Activated CD8-positive, alpha-beta memory T cell treated with anti-CD3 and anti-CD28 coated beads, Interleukin-2, amount 10 ng/mL, durations not matched to agents 7 days and 5 days (primary cell): ENCODE data around the gene HSP90B1. TPM values are rescaled to one million over a fixed set of nuclear protein-coding genes. Genes with fewer than 3 reads are reported as not detected.

Source experiments
- ATAC-seq: fragments of 150-1000 bp; cut with Tn5 transposase; one replicate; pipeline ENCODE4 v1.10.0; 2021; ENCODE audit warnings: moderate library complexity
- CTCF ChIA-PET: fragments of 350-600 bp; sonication (Branson Sonifier 250); formaldehyde crosslinking; loops from one replicate; lab custom pipeline; 2021; ENCODE audit warnings: antibody characterized with exemption; lab: Charles Lee
- DNase-seq: peaks from one replicate; pipeline ENCODE4 v3.0.0-alpha.2; 2020
- H3K27ac Mint-ChIP-seq: one replicate; pipeline ENCODE4 v1.8.0; 2021; ENCODE audit warnings: mild to moderate bottlenecking, mixed read lengths
- H3K27me3 Mint-ChIP-seq: one replicate; pipeline ENCODE4 v1.8.0; 2021; ENCODE audit warnings: mixed read lengths
- H3K36me3 Mint-ChIP-seq: one replicate; pipeline ENCODE4 v1.8.0; 2021; ENCODE audit warnings: mild to moderate bottlenecking, mixed read lengths
- H3K4me1 Mint-ChIP-seq: one replicate; pipeline ENCODE4 v1.8.0; 2021; ENCODE audit warnings: mixed read lengths
- H3K4me3 Mint-ChIP-seq: one replicate; pipeline ENCODE4 v1.8.0; 2021; ENCODE audit warnings: mild to moderate bottlenecking, moderate library complexity, mixed read lengths
- H3K9me3 Mint-ChIP-seq: one replicate; pipeline ENCODE4 v1.8.0; 2022; ENCODE audit warnings: low read depth, mixed read lengths
- total RNA-seq, 2 experiments: library from RNA; stranded (reverse); gene quantifications; one replicate each; pipeline ENCODE4 v1.2.3, GENCODE V29; 2021

Gene HSP90B1
- 100 to 1,000 TPM; 324 to 489 TPM for total RNA-seq

DNA sequence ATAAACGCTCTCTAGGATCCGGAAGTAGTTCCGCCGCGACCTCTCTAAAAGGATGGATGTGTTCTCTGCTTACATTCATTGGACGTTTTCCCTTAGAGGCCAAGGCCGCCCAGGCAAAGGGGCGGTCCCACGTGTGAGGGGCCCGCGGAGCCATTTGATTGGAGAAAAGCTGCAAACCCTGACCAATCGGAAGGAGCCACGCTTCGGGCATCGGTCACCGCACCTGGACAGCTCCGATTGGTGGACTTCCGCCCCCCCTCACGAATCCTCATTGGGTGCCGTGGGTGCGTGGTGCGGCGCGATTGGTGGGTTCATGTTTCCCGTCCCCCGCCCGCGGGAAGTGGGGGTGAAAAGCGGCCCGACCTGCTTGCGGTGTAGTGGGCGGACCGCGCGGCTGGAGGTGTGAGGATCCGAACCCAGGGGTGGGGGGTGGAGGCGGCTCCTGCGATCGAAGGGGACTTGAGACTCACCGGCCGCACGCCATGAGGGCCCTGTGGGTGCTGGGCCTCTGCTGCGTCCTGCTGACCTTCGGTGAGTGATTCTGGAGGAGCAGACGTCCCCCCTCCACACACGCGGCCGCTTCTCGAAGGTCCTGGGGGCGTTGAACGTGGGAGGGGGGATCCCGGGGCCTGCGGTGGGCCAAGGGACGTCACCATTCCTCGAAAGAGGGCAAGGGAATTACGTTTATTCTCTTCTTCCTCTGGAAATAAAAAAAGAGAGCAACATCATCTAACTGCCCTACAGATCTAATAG lies at the start of gene HSP90B1:
HSP90B1 (plus strand) TSS at position 377 of the 753 bp plus-strand sequence; CDS start at position 483, 106 bp downstream.
- Mint-ChIP-seq H3K27me3 (peaks cover 3% of the 10 kb centered on the region), H3K4me3 (peak within 1 kb of the TSS; percentile 89), H3K9me3 (no peaks in the 10 kb centered on the region), H3K27ac (peak within 1 kb of the TSS; percentile 97), H3K36me3 (peaks cover 40% of the 10 kb centered on the region), H3K4me1 (peaks cover 63% of the 10 kb centered on the region)
- DNase-seq (peak; percentile 100), ATAC-seq (peak; percentile 80)
- CTCF ChIA-PET: interaction anchor here (0.7 to 3.2 kb wide), 7 partner anchors 10 to 179 kb away, joined by 3 to 12 read pairs (median 3); partner anchors contain the start of gene TDG

DNA sequence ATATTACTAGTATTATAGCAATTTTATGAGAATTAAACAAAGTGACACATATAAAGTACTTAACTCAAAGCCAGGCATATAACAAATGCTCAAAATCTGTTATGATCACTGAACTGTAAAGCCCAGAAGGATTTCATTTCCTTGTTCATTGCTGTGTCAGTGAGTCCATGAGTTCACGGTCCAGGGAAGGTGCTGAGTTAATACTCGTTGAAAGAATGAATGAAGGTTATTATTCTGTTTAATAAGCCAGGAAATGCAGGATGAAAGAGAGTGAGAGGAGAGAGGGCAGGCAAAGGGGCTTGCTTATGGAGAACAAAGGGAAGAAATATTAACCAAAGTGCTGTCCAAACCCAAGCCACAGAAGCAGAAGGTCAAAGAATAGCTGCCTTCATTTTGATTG lies 48.9 kb upstream of the HSP90B1 start:
- CTCF ChIA-PET: interaction anchor here (1.1 to 2.8 kb wide), 2 partner anchors 44 to 228 kb away, joined by 3 to 10 read pairs; no protein-coding TSS in a partner anchor
- H3K4me3 Mint-ChIP-seq: no peak overlapping the region
- no peaks in the 10 kb centered on the region for H3K9me3 Mint-ChIP-seq
- no peaks in the 10 kb centered on the region for H3K27me3 Mint-ChIP-seq
- ATAC-seq: no peak
- no peaks in the 10 kb centered on the region for H3K36me3 Mint-ChIP-seq
- H3K4me1 Mint-ChIP-seq: peaks cover 30% of the 10 kb centered on the region
- H3K27ac Mint-ChIP-seq: no peak overlapping the region
- DNase-seq: no peak

DNA sequence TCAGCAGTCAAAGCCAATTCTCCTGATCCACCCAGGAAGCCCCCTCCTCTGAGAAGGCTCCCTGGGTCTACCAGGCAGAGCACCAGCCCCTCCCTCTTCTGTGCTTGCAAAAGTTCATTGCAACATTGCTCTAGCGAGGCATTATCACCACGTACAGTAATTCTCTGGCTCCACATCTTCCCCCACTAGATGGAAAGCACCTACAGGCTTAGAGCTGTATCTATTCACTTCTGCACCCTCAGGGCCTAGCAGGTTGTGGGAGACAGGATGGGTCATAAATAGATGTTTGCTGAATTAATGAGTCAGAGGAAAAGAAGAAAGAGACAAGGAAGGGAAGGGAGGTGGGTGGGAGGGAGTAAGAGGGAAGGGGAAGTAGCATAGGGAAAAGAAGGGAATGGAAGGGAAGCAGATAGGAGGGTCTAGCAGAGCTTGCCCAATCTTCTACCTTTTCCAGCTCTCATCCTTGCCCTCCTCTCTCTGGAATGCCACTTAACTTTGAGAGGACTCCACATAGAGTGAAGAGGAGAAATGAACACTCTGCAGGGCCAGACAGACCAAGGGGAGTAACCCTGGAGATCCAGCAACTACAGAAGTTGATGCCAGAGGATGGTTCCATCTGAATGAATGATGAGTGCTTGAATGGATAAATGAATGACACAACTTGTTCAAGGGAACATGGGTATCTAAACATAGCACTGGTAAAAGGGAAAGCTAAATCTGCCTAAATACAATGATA lies 47.2 kb upstream of the HSP90B1 start:
- Mint-ChIP-seq H3K4me1 (peaks cover 27% of the 10 kb centered on the region), H3K4me3 (no peak overlapping the region), H3K9me3 (no peaks in the 10 kb centered on the region), H3K36me3 (no peaks in the 10 kb centered on the region), H3K27ac (no peak overlapping the region), H3K27me3 (no peaks in the 10 kb centered on the region)
- ATAC-seq (no peak), DNase-seq (no peak)
- CTCF ChIA-PET: interaction anchor here (0.9 to 2.0 kb wide), 5 partner anchors 45 to 228 kb away, joined by 3 to 6 read pairs (median 4); partner anchors contain the start of gene TDG

DNA sequence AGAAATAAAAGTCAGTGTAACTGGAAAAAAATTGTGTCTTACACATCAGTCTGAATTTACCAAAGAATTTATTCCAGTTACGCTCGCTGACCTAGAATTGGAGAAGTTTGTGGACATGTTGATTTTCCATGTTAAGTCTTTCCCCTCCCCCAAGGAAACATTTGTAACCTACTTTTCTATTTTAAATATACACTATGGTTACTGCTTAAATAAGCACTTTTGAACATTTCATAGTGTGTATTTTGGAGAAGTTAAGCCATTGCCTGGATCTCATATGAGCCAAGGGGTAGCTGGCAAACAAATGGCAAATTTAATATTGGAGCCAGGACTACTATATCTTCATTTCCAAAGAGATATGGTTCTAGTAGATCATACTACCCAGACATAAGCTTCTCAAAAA lies 46.3 kb upstream of the HSP90B1 start:
- Mint-ChIP-seq H3K9me3 (no peaks in the 10 kb centered on the region), H3K4me3 (no peak overlapping the region), H3K27ac (no peak overlapping the region), H3K27me3 (no peaks in the 10 kb centered on the region), H3K36me3 (no peaks in the 10 kb centered on the region), H3K4me1 (peaks cover 26% of the 10 kb centered on the region)
- CTCF ChIA-PET: interaction anchor here (0.8 to 2.0 kb wide), 10 partner anchors 17 to 238 kb away, joined by 3 to 11 read pairs (median 4); partner anchors contain the start of genes HSP90B1 and TDG
- no peak for ATAC-seq
- DNase-seq: no peak

DNA sequence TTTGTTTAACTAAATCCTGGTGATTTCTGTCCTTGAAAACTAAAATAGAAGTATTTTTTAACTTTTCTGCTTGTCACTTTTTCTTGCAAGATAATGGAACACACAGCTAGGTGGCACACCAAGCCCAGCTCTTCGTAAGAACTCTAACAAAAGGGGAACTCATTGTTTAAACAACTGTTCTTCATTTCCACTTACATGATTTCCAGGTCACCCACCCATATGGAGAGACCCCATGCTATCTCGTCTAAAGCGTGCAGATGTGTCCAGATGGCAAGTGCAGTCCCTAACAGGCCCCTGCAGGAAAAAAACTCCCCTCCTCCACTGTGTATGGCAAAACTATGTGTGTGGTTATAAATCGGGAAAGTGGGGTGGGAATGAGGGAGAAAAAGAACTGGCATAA lies 45.9 kb upstream of the HSP90B1 start:
- H3K4me1 Mint-ChIP-seq: peaks cover 22% of the 10 kb centered on the region
- no peaks in the 10 kb centered on the region for H3K36me3 Mint-ChIP-seq
- H3K27ac Mint-ChIP-seq: no peak overlapping the region
- CTCF ChIA-PET: interaction anchor here (0.8 to 2.0 kb wide), 11 partner anchors 17 to 237 kb away, joined by 3 to 11 read pairs (median 3); partner anchors contain the start of genes HSP90B1 and TDG
- H3K9me3 Mint-ChIP-seq: no peaks in the 10 kb centered on the region
- no peak overlapping the region for H3K4me3 Mint-ChIP-seq
- ATAC-seq: no peak
- peak; percentile 60 for DNase-seq
- H3K27me3 Mint-ChIP-seq: no peaks in the 10 kb centered on the region

DNA sequence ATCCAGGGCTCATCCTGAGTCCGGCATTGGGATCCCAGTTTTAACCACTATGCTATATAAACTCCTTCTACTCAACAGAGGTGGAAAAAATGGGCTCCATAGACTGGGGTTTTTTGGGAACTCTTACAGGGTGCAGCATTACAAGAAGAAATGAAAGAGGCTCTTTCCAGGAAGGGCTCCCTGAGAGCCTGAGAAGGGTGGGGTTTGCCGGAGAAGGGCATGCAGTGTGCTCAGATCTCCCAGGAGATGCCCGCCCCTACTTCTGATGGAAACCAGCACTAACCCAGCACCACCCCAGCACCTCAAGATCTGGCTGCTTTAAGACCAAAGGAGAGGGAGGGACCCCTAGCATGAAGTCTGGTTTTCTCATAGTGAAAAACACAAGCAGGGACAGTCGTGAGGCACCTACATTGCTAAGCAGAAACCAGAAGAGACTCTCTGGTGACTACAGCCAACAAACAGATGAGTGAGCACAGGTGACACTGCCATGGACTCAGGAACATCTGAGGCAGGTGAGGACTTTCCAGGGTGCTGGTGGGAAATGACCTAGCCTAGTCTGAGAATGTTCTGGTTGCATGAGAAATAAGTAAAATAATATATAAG lies 43.9 kb upstream of the HSP90B1 start:
- H3K4me3 Mint-ChIP-seq: no peak overlapping the region
- CTCF ChIA-PET: no interaction called here
- H3K36me3 Mint-ChIP-seq: no peaks in the 10 kb centered on the region
- H3K27me3 Mint-ChIP-seq: no peaks in the 10 kb centered on the region
- no peak for ATAC-seq
- peaks cover 15% of the 10 kb centered on the region for H3K4me1 Mint-ChIP-seq
- H3K9me3 Mint-ChIP-seq: no peaks in the 10 kb centered on the region
- no peak overlapping the region for H3K27ac Mint-ChIP-seq
- DNase-seq: no peak

DNA sequence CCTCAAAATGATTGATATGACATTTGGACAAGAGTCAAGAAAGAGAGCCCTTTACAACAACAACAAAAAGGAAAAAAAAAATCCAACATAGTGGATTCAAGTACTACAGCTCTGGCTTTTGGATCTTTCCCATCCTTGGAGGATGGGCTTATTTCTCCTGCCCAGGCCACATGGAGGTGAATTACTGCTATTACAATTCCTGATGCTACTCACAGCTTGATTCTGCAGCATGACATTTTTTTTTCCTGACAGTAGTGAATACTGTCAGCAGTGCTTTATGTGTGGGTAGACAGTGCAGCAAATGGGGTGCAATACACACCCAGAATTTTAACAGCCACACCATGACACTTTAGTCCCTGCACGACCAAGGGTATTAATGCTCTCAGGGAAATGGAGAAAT lies 42.5 kb upstream of the HSP90B1 start:
- CTCF ChIA-PET: interaction anchor here (0.9 kb wide), 1 partner anchor 21 kb away, joined by 3 read pairs; no protein-coding TSS in a partner anchor
- Mint-ChIP-seq H3K4me3 (no peak overlapping the region), H3K27me3 (no peaks in the 10 kb centered on the region), H3K36me3 (no peaks in the 10 kb centered on the region), H3K9me3 (no peaks in the 10 kb centered on the region), H3K27ac (no peak overlapping the region), H3K4me1 (peaks cover 15% of the 10 kb centered on the region)
- ATAC-seq: no peak
- DNase-seq: no peak

DNA sequence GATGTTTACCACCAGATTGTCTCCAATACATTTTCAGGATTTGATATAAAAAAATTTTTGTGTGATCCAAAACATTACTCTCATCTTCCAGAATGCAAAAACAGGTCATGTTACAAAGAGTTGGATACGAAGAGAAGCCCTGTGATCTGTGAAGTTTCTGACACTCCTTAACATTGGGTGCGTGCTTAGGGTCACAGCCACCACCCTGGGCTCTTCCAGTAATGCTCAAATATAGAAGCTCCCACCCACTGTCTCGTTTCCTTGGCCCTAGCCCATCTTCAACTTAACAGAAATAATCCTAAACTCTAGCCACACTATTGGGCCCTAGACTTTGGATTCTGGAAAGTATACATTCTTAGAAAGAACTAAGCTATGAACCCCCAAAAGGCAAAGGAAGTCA lies 32.9 kb upstream of the HSP90B1 start:
- no peak overlapping the region for H3K4me3 Mint-ChIP-seq
- no peaks in the 10 kb centered on the region for H3K27me3 Mint-ChIP-seq

DNA sequence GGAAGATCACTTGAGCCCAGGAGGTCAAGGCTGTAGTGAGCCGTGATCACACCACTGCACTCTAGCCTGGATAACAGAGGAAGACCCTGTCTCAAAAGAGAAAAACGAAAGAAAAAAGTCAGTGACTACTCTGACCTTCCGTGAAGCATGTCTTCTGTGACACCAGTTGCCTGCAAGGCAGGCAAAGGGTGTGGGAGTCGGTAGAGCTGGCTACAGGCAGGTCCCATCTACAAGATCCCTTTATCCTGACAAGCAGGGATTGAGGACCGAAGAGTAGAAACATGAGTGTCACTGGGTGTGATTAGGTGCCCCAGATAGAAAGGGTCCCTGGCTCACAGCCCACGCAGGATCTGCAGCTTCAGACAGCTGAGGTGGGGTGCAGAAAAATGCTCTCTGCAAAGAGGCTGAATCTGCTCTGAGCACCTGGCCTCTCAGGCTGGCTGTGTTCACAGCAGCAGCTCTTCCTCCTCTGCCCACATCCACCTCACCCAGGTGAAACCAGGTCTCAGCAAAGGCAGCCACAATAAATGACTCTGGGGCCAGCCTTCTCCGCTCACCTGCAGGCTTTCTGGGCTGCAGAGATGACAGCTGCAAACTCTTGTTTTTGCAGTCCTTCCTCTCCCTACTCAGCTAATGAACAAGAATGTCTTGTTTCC lies 28.6 kb upstream of the HSP90B1 start:
- Mint-ChIP-seq H3K9me3 (no peaks in the 10 kb centered on the region), H3K27ac (peak overlapping the region; percentile 41), H3K36me3 (no peaks in the 10 kb centered on the region), H3K4me3 (peak overlapping the region; percentile 18), H3K27me3 (no peaks in the 10 kb centered on the region), H3K4me1 (peaks cover 20% of the 10 kb centered on the region)
- DNase-seq: peak; percentile 44
- CTCF ChIA-PET: interaction anchor here (0.8 to 1.6 kb wide), 7 partner anchors 9 to 207 kb away, joined by 3 to 5 read pairs (median 3); no protein-coding TSS in a partner anchor
- peak; percentile 60 for ATAC-seq

More for the DNA sequence above, 32.9 kb upstream of the HSP90B1 start:
- CTCF ChIA-PET: interaction anchor here (1.0 kb wide), 1 partner anchor 212 kb away, joined by 3 read pairs; no protein-coding TSS in a partner anchor
- Mint-ChIP-seq H3K27ac (no peak overlapping the region), H3K9me3 (no peaks in the 10 kb centered on the region), H3K4me1 (peaks cover 14% of the 10 kb centered on the region), H3K36me3 (no peaks in the 10 kb centered on the region)
- DNase-seq: no peak
- ATAC-seq: no peak

DNA sequence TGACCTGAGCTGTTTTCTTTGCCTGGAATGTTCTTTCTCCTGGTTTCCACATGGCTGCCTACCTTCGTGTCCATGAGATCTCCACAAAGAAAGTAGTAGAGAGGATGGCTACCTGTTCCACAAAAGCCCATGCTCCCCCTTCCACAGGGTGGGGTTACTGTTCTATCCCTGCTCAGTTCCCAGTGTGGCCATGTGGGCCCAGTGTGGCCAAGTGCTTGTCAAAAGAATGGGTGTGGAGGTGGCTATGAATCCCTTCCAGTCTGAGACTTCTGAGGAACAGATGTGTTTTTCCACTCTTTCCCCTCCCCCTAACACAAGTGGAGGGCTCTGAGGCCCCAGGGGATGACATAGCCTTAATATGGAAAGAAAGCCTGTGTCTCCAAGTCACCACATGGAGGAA lies 26.2 kb upstream of the HSP90B1 start:
- ATAC-seq: no peak
- Mint-ChIP-seq H3K4me1 (peaks cover 23% of the 10 kb centered on the region), H3K9me3 (no peaks in the 10 kb centered on the region), H3K4me3 (no peak overlapping the region), H3K27ac (no peak overlapping the region), H3K27me3 (no peaks in the 10 kb centered on the region), H3K36me3 (no peaks in the 10 kb centered on the region)
- CTCF ChIA-PET: interaction anchor here (1.0 kb wide), 1 partner anchor 205 kb away, joined by 3 read pairs; no protein-coding TSS in a partner anchor
- DNase-seq: no peak

DNA sequence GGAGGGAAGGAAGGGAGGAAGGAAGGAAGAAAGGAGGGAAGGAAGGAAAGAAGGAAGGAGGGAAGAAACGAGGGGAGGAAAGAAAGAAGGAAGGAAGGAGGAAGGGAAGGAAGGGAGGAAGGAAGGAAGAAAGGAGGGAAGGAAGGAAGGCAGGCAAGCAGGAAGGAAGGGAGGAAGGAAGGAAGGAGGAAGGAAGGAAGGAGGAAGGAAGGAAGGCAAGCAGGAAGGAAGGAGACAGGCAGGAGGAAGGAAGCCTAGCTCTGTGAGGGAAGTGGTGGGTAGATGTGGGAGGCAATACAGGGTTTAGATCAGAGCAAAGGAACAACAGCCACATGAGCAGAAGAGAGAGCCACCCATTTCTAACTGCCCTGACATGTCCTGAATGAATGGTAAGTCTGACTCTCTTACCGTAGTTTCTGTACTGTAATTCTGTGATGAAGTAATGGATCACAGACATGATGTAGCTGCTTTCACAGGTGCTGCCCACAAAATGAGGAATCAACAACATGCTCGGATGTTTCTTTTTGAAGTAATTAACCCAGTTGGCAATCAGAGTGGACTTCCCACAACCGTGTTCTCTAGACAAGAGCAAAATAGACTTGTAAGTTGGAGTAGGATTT lies 24.4 kb upstream of the HSP90B1 start:
- Mint-ChIP-seq H3K36me3 (no peaks in the 10 kb centered on the region), H3K27ac (peak overlapping the region; percentile 50), H3K9me3 (no peaks in the 10 kb centered on the region), H3K4me1 (peaks cover 23% of the 10 kb centered on the region), H3K4me3 (no peak overlapping the region), H3K27me3 (no peaks in the 10 kb centered on the region)
- CTCF ChIA-PET: no interaction called here
- DNase-seq: no peak
- no peak for ATAC-seq

DNA sequence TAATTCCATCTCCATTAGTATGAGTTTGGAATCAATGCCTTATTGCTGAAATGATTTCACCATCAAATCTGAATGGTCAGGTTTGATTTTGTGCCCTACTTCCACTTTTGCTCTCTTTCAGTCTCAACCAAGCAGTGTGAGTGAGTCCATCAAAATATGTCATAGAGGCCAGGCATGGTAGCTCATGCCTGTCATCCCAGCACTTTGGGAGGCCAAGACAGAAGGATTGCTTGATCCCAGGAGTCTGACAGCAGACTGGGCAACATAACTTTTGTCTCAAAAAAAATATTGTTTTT lies 22.0 kb upstream of the HSP90B1 start:
- Mint-ChIP-seq H3K27ac (no peak overlapping the region), H3K4me3 (no peak overlapping the region), H3K36me3 (no peaks in the 10 kb centered on the region), H3K9me3 (no peaks in the 10 kb centered on the region), H3K4me1 (peaks cover 11% of the 10 kb centered on the region), H3K27me3 (peaks cover 3% of the 10 kb centered on the region)
- ATAC-seq (no peak), DNase-seq (no peak)
- CTCF ChIA-PET: no interaction called here
